OCI-LY7 (cell line): ENCODE measurements around the gene ARHGAP24.

Experiments used
- EZH2phosphoT487 ChIP-seq: fragments of 200-600 bp; sonication (generic); IDR thresholded peaks from 2 replicates; pipeline ENCODE4 v1.6.1; 2018; ENCODE audit warnings: low read depth, borderline replicate concordance, mild to moderate bottlenecking, mixed run types, antibody characterized with exemption, low read length, moderate library complexity, mixed read lengths
- TF ChIP-seq, protein P1 (sequence below): fragments of 200-600 bp; sonication (generic); conservative IDR thresholded peaks from 2 replicates; pipeline ENCODE4 v1.5.1; 2014; ENCODE audit warnings: mild to moderate bottlenecking, antibody characterized with exemption, low read length, moderate library complexity, mixed read lengths

DNA sequence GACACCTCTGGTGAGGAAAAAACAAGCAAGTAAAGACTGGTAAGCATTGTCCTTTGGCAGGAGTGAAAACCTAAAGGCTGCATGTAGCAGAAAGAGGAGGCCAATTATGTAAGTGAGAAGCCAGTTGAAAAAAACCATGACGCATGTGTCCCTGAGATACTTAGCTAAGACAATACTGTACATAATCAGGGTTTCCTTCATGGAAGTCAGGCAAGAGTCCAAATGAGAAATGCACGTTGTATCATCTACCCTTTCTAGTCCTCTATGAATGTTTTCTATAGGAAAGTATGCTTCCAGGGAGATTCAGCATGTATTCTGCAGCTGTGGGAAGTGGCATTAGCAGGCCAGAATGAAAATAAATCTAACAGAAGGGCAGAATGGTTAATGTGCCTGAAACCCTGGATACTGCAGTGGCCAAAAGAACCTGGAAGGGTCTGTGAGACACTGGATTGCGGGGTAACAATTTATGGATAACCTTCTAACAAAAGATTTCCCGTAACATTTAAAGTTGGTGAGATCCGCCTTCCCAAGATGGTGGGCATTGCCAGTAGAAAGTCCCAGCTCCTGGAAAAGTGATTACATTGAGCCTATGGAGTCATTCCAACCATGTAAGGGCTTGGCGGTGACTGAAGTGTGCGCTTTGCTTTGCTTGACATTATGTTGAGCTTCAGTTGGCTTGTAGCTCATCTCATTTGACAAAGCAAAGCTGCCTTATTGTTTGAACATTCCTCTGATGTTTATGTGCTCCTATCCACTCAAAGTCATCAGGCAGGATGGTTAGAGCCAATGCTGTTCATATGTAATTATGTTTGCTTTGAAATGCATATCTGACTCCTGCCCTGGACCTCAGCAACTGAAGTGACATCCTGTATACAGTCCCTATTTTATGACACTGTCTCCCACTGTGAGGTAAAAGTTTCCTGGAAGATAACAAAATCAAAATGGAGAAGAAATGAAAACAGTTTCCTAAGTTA lies 200.4 kb downstream of the ARHGAP24 start:
- TF ChIP-seq, protein P1, sequence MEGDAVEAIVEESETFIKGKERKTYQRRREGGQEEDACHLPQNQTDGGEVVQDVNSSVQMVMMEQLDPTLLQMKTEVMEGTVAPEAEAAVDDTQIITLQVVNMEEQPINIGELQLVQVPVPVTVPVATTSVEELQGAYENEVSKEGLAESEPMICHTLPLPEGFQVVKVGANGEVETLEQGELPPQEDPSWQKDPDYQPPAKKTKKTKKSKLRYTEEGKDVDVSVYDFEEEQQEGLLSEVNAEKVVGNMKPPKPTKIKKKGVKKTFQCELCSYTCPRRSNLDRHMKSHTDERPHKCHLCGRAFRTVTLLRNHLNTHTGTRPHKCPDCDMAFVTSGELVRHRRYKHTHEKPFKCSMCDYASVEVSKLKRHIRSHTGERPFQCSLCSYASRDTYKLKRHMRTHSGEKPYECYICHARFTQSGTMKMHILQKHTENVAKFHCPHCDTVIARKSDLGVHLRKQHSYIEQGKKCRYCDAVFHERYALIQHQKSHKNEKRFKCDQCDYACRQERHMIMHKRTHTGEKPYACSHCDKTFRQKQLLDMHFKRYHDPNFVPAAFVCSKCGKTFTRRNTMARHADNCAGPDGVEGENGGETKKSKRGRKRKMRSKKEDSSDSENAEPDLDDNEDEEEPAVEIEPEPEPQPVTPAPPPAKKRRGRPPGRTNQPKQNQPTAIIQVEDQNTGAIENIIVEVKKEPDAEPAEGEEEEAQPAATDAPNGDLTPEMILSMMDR = no peak
- no peak for TF ChIP-seq EZH2phosphoT487
